ENCODE data around the gene RGS16. TPM values are rescaled to one million over a fixed set of nuclear protein-coding genes. Genes with fewer than 3 reads are reported as not detected.
A peak's percentile ranks its signal among the peaks of the same experiment; 100 is the strongest.

The RGS16 gene
- total and polyA plus RNA-seq, 7 experiments from 2014 or later, result 0.10 to 17.5 (median 0.54) TPM

GRCh38 chr1:182646739-182647138 lies 42.5 kb upstream of the RGS16 start:
- H3K9me3 ChIP-seq (ENCODE audit: control insufficient read depth in 2 of 3, low read length in 3 of 3), result no peaks in the 10 kb centered on the region
- Mint-ChIP-seq H3K36me3 (peaks cover 0 to 9% (median 0%) of the 10 kb centered on the region in 5 donors), H3K4me1 (peaks cover 4 to 9% (median 6%) of the 10 kb centered on the region in 7 donors), H3K27me3 (no peaks in the 10 kb centered on the region), H3K9me3 (peaks cover 0 to 3% (median 0%) of the 10 kb centered on the region in 11 donors), H3K4me3 (no peak overlapping the region), H3K27ac (no peak overlapping the region)
- CTCF ChIA-PET, result no interaction called here
- no peak overlapping the region for H3K27ac ChIP-seq (ENCODE audit: low read depth, low read length)
- no peaks in the 10 kb centered on the region for H3K4me1 ChIP-seq (ENCODE audit: control insufficient read depth in 2 of 2, insufficient read depth in 2 of 2, low read length in 2 of 2)
- no peak for ATAC-seq
- H3K4me3 ChIP-seq (ENCODE audit: low read length), result no peak overlapping the region
- POLR2A ChIA-PET, result no interaction called here
- intact Hi-C loops (cut with micrococcal nuclease), result no loop called here
- H3K36me3 ChIP-seq (ENCODE audit: control insufficient read depth in 2 of 3, insufficient read depth in 3 of 3, low read length in 3 of 3), result no peaks in the 10 kb centered on the region
- H3K27me3 ChIP-seq (ENCODE audit: control insufficient read depth in 2 of 2, insufficient read depth in 2 of 2, low read length in 2 of 2), result no peaks in the 10 kb centered on the region
- no peak for DNase-seq

- DNase-seq (no peak), ATAC-seq (no peak)
- no peaks in the 10 kb centered on the region for H3K9me3 ChIP-seq (ENCODE audit: control insufficient read depth in 2 of 3, low read length in 3 of 3)
- Mint-ChIP-seq H3K27me3 (no peaks in the 10 kb centered on the region), H3K36me3 (peaks cover 0 to 9% (median 0%) of the 10 kb centered on the region in 5 donors), H3K9me3 (peaks cover 0 to 3% (median 0%) of the 10 kb centered on the region in 11 donors), H3K27ac (no peak overlapping the region), H3K4me1 (peaks cover 0 to 4% (median 0%) of the 10 kb centered on the region in 7 donors), H3K4me3 (no peak overlapping the region)
- no peak overlapping the region for H3K4me3 ChIP-seq (ENCODE audit: low read length)
- no peaks in the 10 kb centered on the region for H3K36me3 ChIP-seq (ENCODE audit: control insufficient read depth in 2 of 3, insufficient read depth in 3 of 3, low read length in 3 of 3)
- ChIA-PET CTCF (interaction anchor here (0.5 kb wide), 1 partner anchor 132 kb away, joined by 5 read pairs; no protein-coding TSS in a partner anchor), POLR2A (no interaction called here)
- no peaks in the 10 kb centered on the region for H3K27me3 ChIP-seq (ENCODE audit: control insufficient read depth in 2 of 2, insufficient read depth in 2 of 2, low read length in 2 of 2)
- H3K4me1 ChIP-seq (ENCODE audit: control insufficient read depth in 2 of 2, insufficient read depth in 2 of 2, low read length in 2 of 2), result no peaks in the 10 kb centered on the region
- no peak overlapping the region for H3K27ac ChIP-seq (ENCODE audit: low read depth, low read length)
- intact Hi-C loops (cut with micrococcal nuclease), result no loop called here
These were observed 40.7 kb upstream of the RGS16 start for GRCh38 chr1:182644886-182645285.

- no peaks in the 10 kb centered on the region for H3K9me3 ChIP-seq (ENCODE audit: control insufficient read depth in 2 of 3, low read length in 3 of 3)
- CTCF ChIA-PET, result no interaction called here
- Mint-ChIP-seq H3K9me3 (peaks cover 0 to 3% (median 0%) of the 10 kb centered on the region in 11 donors), H3K36me3 (peaks cover 0 to 9% (median 0%) of the 10 kb centered on the region in 5 donors), H3K27ac (peak overlapping the region in 1 of 9 donors; percentile 30), H3K4me3 (no peak overlapping the region), H3K4me1 (peaks cover 0 to 4% (median 0%) of the 10 kb centered on the region in 7 donors), H3K27me3 (no peaks in the 10 kb centered on the region)
- POLR2A ChIA-PET, result no interaction called here
- H3K27me3 ChIP-seq (ENCODE audit: control insufficient read depth in 2 of 2, insufficient read depth in 2 of 2, low read length in 2 of 2), result no peaks in the 10 kb centered on the region
- intact Hi-C loops (cut with micrococcal nuclease), result no loop called here
- ATAC-seq, result no peak
- H3K4me1 ChIP-seq (ENCODE audit: control insufficient read depth in 2 of 2, insufficient read depth in 2 of 2, low read length in 2 of 2), result no peaks in the 10 kb centered on the region
- no peak for DNase-seq
- no peak overlapping the region for H3K27ac ChIP-seq (ENCODE audit: low read depth, low read length)
- H3K36me3 ChIP-seq (ENCODE audit: control insufficient read depth in 2 of 3, insufficient read depth in 3 of 3, low read length in 3 of 3), result no peaks in the 10 kb centered on the region
- H3K4me3 ChIP-seq (ENCODE audit: low read length), result no peak overlapping the region
These were observed 39.5 kb upstream of the RGS16 start for GRCh38 chr1:182643699-182644098.

- no peaks in the 10 kb centered on the region for H3K36me3 ChIP-seq (ENCODE audit: control insufficient read depth in 2 of 3, insufficient read depth in 3 of 3, low read length in 3 of 3)
- Mint-ChIP-seq H3K4me1 (peaks cover 0 to 4% (median 0%) of the 10 kb centered on the region in 7 donors), H3K36me3 (peaks cover 0 to 9% (median 0%) of the 10 kb centered on the region in 5 donors), H3K27ac (no peak overlapping the region), H3K9me3 (peaks cover 0 to 3% (median 0%) of the 10 kb centered on the region in 11 donors), H3K27me3 (peaks cover 0 to 5% (median 0%) of the 10 kb centered on the region in 5 donors), H3K4me3 (no peak overlapping the region)
- intact Hi-C loops (cut with micrococcal nuclease), result no loop called here
- H3K27me3 ChIP-seq (ENCODE audit: control insufficient read depth in 2 of 2, insufficient read depth in 2 of 2, low read length in 2 of 2), result no peaks in the 10 kb centered on the region
- ATAC-seq (no peak), DNase-seq (no peak)
- H3K9me3 ChIP-seq (ENCODE audit: control insufficient read depth in 2 of 3, low read length in 3 of 3), result no peaks in the 10 kb centered on the region
- H3K27ac ChIP-seq (ENCODE audit: low read depth, low read length), result no peak overlapping the region
- no peak overlapping the region for H3K4me3 ChIP-seq (ENCODE audit: low read length)
- POLR2A ChIA-PET, result no interaction called here
- H3K4me1 ChIP-seq (ENCODE audit: control insufficient read depth in 2 of 2, insufficient read depth in 2 of 2, low read length in 2 of 2), result no peaks in the 10 kb centered on the region
- CTCF ChIA-PET, result no interaction called here
These were observed 38.3 kb upstream of the RGS16 start for GRCh38 chr1:182642461-182642860.

GRCh38 chr1:182641561-182641960 lies 37.4 kb upstream of the RGS16 start:
- H3K36me3 Mint-ChIP-seq, result peaks cover 0 to 9% (median 0%) of the 10 kb centered on the region in 5 donors
- ATAC-seq (no peak), DNase-seq (no peak)
- no peak overlapping the region for H3K27ac ChIP-seq (ENCODE audit: low read depth, low read length)
- no peak overlapping the region for H3K4me3 Mint-ChIP-seq
- peaks cover 0 to 3% (median 0%) of the 10 kb centered on the region in 11 donors for H3K9me3 Mint-ChIP-seq
- ChIA-PET CTCF (interaction anchor here (0.6 kb wide), 1 partner anchor 25 kb away, joined by 6 read pairs; no protein-coding TSS in a partner anchor), POLR2A (no interaction called here)
- no peak overlapping the region for H3K27ac Mint-ChIP-seq
- H3K4me1 Mint-ChIP-seq, result peaks cover 0 to 4% (median 0%) of the 10 kb centered on the region in 7 donors
- intact Hi-C loops (cut with micrococcal nuclease), result no loop called here
- H3K4me3 ChIP-seq (ENCODE audit: low read length), result no peak overlapping the region
- no peaks in the 10 kb centered on the region for H3K4me1 ChIP-seq (ENCODE audit: control insufficient read depth in 2 of 2, insufficient read depth in 2 of 2, low read length in 2 of 2)
- H3K36me3 ChIP-seq (ENCODE audit: control insufficient read depth in 2 of 3, insufficient read depth in 3 of 3, low read length in 3 of 3), result no peaks in the 10 kb centered on the region
- H3K27me3 Mint-ChIP-seq, result peaks cover 0 to 8% (median 0%) of the 10 kb centered on the region in 5 donors
- H3K9me3 ChIP-seq (ENCODE audit: control insufficient read depth in 2 of 3, low read length in 3 of 3), result no peaks in the 10 kb centered on the region
- H3K27me3 ChIP-seq (ENCODE audit: control insufficient read depth in 2 of 2, insufficient read depth in 2 of 2, low read length in 2 of 2), result no peaks in the 10 kb centered on the region

GRCh38 chr1:182639330-182639729 lies 35.1 kb upstream of the RGS16 start:
- no peak for DNase-seq
- no peaks in the 10 kb centered on the region for H3K4me1 ChIP-seq (ENCODE audit: control insufficient read depth in 2 of 2, insufficient read depth in 2 of 2, low read length in 2 of 2)
- H3K27me3 ChIP-seq (ENCODE audit: control insufficient read depth in 2 of 2, insufficient read depth in 2 of 2, low read length in 2 of 2), result no peaks in the 10 kb centered on the region
- no peaks in the 10 kb centered on the region for H3K9me3 ChIP-seq (ENCODE audit: control insufficient read depth in 2 of 3, low read length in 3 of 3)
- Mint-ChIP-seq H3K4me1 (peaks cover 0 to 4% (median 0%) of the 10 kb centered on the region in 7 donors), H3K27ac (no peak overlapping the region), H3K36me3 (peaks cover 0 to 9% (median 0%) of the 10 kb centered on the region in 5 donors), H3K9me3 (peaks cover 0 to 3% (median 0%) of the 10 kb centered on the region in 11 donors), H3K4me3 (no peak overlapping the region), H3K27me3 (peaks cover 0 to 22% (median under 1%) of the 10 kb centered on the region in 5 donors)
- H3K27ac ChIP-seq (ENCODE audit: low read depth, low read length), result no peak overlapping the region
- ChIA-PET CTCF (no interaction called here), POLR2A (no interaction called here)
- ATAC-seq, result no peak
- intact Hi-C loops (cut with micrococcal nuclease), result no loop called here
- no peaks in the 10 kb centered on the region for H3K36me3 ChIP-seq (ENCODE audit: control insufficient read depth in 2 of 3, insufficient read depth in 3 of 3, low read length in 3 of 3)
- H3K4me3 ChIP-seq (ENCODE audit: low read length), result no peak overlapping the region

- peaks cover 3 to 11% (median 4%) of the 10 kb centered on the region in 7 donors for H3K4me1 Mint-ChIP-seq
- intact Hi-C loops (cut with micrococcal nuclease), result no loop called here
- Histone ChIP-seq H3K27ac (ENCODE audit: low read depth, low read length) (no peak overlapping the region), H3K9me3 (ENCODE audit: control insufficient read depth in 2 of 3, low read length in 3 of 3) (no peaks in the 10 kb centered on the region), H3K36me3 (ENCODE audit: control insufficient read depth in 2 of 3, insufficient read depth in 3 of 3, low read length in 3 of 3) (no peaks in the 10 kb centered on the region), H3K4me1 (ENCODE audit: control insufficient read depth in 2 of 2, insufficient read depth in 2 of 2, low read length in 2 of 2) (no peaks in the 10 kb centered on the region), H3K4me3 (ENCODE audit: low read length) (no peak overlapping the region), H3K27me3 (ENCODE audit: control insufficient read depth in 2 of 2, insufficient read depth in 2 of 2, low read length in 2 of 2) (no peaks in the 10 kb centered on the region)
- peaks cover 0 to 30% (median 6%) of the 10 kb centered on the region in 5 donors for H3K27me3 Mint-ChIP-seq
- no peak for ATAC-seq
- ChIA-PET POLR2A (no interaction called here), CTCF (no interaction called here)
- H3K36me3 Mint-ChIP-seq, result peaks cover 0 to under 1% (median 0%) of the 10 kb centered on the region in 5 donors
- H3K9me3 Mint-ChIP-seq, result no peaks in the 10 kb centered on the region
- no peak for DNase-seq
- H3K27ac Mint-ChIP-seq, result no peak overlapping the region
- H3K4me3 Mint-ChIP-seq, result no peak overlapping the region
These were observed 33.6 kb upstream of the RGS16 start for GRCh38 chr1:182637769-182638168.

Measured in naive thymus-derived CD4-positive, alpha-beta T cell (primary cell).